ENCODE data around the gene BCAS3. TPM values are rescaled to one million over a fixed set of nuclear protein-coding genes. Genes with fewer than 3 reads are reported as not detected.
"Not testable (repeated sequence)": the region's sequence is repeated elsewhere in the genome, so short reads cannot be mapped to it uniquely, and the experiment has no call there.

Gene BCAS3
- total and polyA plus RNA-seq, 5 donors from 2014 or later, result 29.7 to 59.1 (median 33.9) TPM

DNA sequence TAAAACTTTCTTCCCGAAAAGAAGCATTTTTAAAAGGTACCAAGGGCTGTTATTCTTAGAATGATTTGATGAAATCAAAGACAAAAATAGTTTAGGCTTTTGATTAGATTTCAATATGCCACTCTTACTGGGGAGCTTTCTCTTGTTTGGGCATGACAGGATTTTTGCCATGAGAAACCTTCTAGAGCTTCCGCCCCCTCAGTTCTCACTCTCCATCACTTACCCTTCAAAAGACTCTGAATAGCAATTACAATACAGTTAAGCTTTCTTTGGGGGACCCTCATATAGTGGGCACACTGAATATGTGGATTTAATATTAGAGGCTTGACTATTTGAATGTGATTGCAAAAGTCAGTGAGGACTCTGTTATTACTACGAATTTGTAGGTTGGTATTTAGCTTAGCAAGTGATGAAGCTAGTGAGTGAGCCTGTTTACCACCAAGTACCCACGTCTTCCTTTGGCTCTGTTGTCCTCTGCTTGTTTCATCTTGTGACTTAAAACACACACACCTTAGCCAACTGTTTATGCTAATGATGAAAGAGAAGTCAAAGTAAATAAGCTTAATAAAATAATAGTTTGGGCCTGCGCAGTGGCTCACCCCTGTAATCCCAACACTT is 563.3 kb downstream of the BCAS3 start:
- no peak overlapping the region for H3K27ac ChIP-seq (ENCODE audit: insufficient read depth, low read length, poor library complexity, severe bottlenecking)
- H3K4me3 Mint-ChIP-seq, result peak overlapping the region in 1 of 4 donors; percentile 59
- H3K9me3 ChIP-seq (ENCODE audit: control insufficient read depth in 2 of 2, low read length in 2 of 2), result no peaks in the 10 kb centered on the region
- H3K27ac Mint-ChIP-seq, result peak overlapping the region; percentile 72 to 82 (median 79)
- no peaks in the 10 kb centered on the region for H3K27me3 ChIP-seq (ENCODE audit: control insufficient read depth, insufficient read depth, low read length)
- peaks cover 8% of the 10 kb centered on the region for H3K36me3 Mint-ChIP-seq
- H3K36me3 ChIP-seq (ENCODE audit: control insufficient read depth, insufficient read depth, low read length), result no peaks in the 10 kb centered on the region
- ATAC-seq (ENCODE audit: low read depth in 2 of 2) (no peak), DNase-seq (no peak)
- H3K4me1 ChIP-seq (ENCODE audit: control insufficient read depth, insufficient read depth, low read length, poor library complexity, severe bottlenecking), result no peaks in the 10 kb centered on the region
- H3K4me3 ChIP-seq (ENCODE audit: low read depth, low read length), result no peak overlapping the region
- H3K4me1 Mint-ChIP-seq, result peaks cover 0 to 21% (median 9%) of the 10 kb centered on the region in 4 donors
- H3K27me3 Mint-ChIP-seq, result no peaks in the 10 kb centered on the region
- peaks cover 0 to 2% (median 0%) of the 10 kb centered on the region in 7 donors for H3K9me3 Mint-ChIP-seq

DNA sequence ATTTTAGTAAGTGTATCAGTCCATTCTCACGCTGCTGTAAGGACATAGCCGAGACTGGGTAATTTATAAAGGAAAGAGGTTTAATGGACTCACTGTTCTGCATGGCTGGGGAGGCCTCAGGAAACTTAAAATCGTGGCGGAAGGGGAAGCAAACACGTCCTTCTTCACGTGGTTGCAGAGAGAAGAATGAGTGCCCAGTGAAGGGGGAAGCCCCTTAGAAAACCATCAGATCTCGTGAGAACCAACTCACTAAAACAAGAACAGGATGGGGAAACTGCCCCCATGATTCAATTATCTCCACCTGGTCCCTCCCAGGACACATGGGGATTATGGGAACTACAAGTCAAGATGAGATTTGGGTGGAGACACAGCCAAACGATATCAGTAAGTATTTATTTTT is 567.3 kb downstream of the BCAS3 start:
- H3K9me3 Mint-ChIP-seq; H3K27ac ChIP-seq (ENCODE audit: insufficient read depth, low read length, poor library complexity, severe bottlenecking); H3K4me3 ChIP-seq (ENCODE audit: low read depth, low read length); DNase-seq; H3K27me3 Mint-ChIP-seq; H3K4me1 ChIP-seq (ENCODE audit: control insufficient read depth, insufficient read depth, low read length, poor library complexity, severe bottlenecking); H3K36me3 ChIP-seq (ENCODE audit: control insufficient read depth, insufficient read depth, low read length); ATAC-seq (ENCODE audit: low read depth in 2 of 2); H3K36me3 Mint-ChIP-seq; H3K9me3 ChIP-seq (ENCODE audit: control insufficient read depth in 2 of 2, low read length in 2 of 2); H3K27me3 ChIP-seq (ENCODE audit: control insufficient read depth, insufficient read depth, low read length): not testable (repeated sequence)
- H3K4me1 Mint-ChIP-seq, result peaks cover 0 to 16% (median 8%) of the 10 kb centered on the region in 4 donors
- peak overlapping the region in 1 of 4 donors; percentile 61 for H3K4me3 Mint-ChIP-seq
- peak overlapping the region in 1 of 3 donors; percentile 26 for H3K27ac Mint-ChIP-seq

DNA sequence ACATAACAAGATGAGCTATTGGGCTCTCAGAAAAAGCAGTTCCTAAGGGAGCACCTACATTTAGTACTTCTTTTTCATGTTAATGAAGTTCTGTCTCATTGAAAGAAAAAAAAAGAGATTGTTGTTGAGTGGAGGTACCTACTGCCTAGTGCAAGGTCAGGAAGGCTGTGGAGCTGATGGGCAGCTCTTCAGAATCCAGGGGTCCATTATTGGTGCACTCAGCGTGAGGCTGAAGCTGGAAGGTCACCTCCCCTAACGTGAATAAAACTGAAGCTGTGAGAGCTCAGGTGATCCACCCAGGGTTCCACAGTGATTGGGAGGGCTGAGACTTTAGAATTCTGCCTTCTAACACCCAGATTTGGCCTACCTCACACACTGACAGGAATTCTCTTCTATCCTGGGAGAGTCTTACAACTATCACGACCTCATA is 568.1 kb downstream of the BCAS3 start:
- H3K4me3 ChIP-seq (ENCODE audit: low read depth, low read length), result no peak overlapping the region
- no peak for DNase-seq
- no peaks in the 10 kb centered on the region for H3K9me3 ChIP-seq (ENCODE audit: control insufficient read depth in 2 of 2, low read length in 2 of 2)
- H3K27me3 ChIP-seq (ENCODE audit: control insufficient read depth, insufficient read depth, low read length), result no peaks in the 10 kb centered on the region
- H3K4me1 ChIP-seq (ENCODE audit: control insufficient read depth, insufficient read depth, low read length, poor library complexity, severe bottlenecking), result no peaks in the 10 kb centered on the region
- peak overlapping the region in 1 of 4 donors; percentile 52 for H3K4me3 Mint-ChIP-seq
- H3K36me3 ChIP-seq (ENCODE audit: control insufficient read depth, insufficient read depth, low read length), result no peaks in the 10 kb centered on the region
- H3K9me3 Mint-ChIP-seq, result no peaks in the 10 kb centered on the region
- ATAC-seq (ENCODE audit: low read depth in 2 of 2), result no peak
- no peak overlapping the region for H3K27ac ChIP-seq (ENCODE audit: insufficient read depth, low read length, poor library complexity, severe bottlenecking)
- peaks cover 7% of the 10 kb centered on the region for H3K27me3 Mint-ChIP-seq
- H3K4me1 Mint-ChIP-seq, result peaks cover 0 to 20% (median 12%) of the 10 kb centered on the region in 4 donors
- no peak overlapping the region for H3K27ac Mint-ChIP-seq
- peaks cover 4% of the 10 kb centered on the region for H3K36me3 Mint-ChIP-seq

DNA sequence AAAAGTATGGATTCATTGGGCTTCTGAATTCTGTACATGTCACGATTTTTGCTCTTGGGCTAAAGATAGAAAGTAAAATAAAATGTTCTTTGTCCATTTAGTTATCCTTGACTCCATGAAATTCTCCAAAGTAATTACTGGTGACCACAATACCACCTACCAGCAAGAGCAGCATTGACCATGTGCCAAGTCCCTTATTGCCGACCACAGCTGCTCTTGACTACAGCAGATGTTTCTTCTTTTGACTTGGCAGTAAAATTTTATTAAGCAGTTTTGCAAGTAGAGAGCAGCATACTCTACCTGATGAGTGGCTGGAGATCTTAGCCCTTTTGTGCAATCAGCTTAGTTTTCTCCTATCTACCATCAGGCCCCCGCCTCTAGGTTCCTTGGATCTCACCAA is 569.8 kb downstream of the BCAS3 start:
- Histone ChIP-seq H3K4me1 (ENCODE audit: control insufficient read depth, insufficient read depth, low read length, poor library complexity, severe bottlenecking) (no peaks in the 10 kb centered on the region), H3K27ac (ENCODE audit: insufficient read depth, low read length, poor library complexity, severe bottlenecking) (no peak overlapping the region), H3K4me3 (ENCODE audit: low read depth, low read length) (no peak overlapping the region), H3K27me3 (ENCODE audit: control insufficient read depth, insufficient read depth, low read length) (no peaks in the 10 kb centered on the region), H3K9me3 (ENCODE audit: control insufficient read depth in 2 of 2, low read length in 2 of 2) (no peaks in the 10 kb centered on the region), H3K36me3 (ENCODE audit: control insufficient read depth, insufficient read depth, low read length) (no peaks in the 10 kb centered on the region)
- H3K27me3 Mint-ChIP-seq, result peaks cover 7% of the 10 kb centered on the region
- H3K36me3 Mint-ChIP-seq, result peaks cover 4% of the 10 kb centered on the region
- no peaks in the 10 kb centered on the region for H3K9me3 Mint-ChIP-seq
- H3K4me3 Mint-ChIP-seq, result no peak overlapping the region
- ATAC-seq (ENCODE audit: low read depth in 2 of 2) (no peak), DNase-seq (no peak)
- no peak overlapping the region for H3K27ac Mint-ChIP-seq
- peaks cover 0 to 20% (median 13%) of the 10 kb centered on the region in 4 donors for H3K4me1 Mint-ChIP-seq

DNA sequence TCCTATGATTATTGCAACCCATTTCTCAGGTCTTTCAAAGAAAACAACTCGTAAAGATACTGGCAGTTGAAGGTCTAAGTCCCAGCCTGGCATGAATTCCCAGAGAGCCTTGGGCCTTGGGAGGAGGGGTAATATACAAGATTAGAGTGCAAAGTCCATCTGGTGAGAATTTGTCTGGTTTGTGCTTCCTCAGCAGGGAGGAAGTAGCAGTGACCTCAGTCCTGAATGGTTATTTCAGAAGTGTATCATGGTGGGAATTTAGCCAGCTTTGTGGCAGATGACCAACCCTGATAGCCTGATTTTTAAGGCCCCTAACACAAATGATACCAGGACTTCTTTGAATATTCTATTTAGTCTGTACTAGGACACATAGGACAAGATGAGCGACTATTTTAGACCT is 570.7 kb downstream of the BCAS3 start:
- peaks cover 3 to 20% (median 13%) of the 10 kb centered on the region in 4 donors for H3K4me1 Mint-ChIP-seq

DNA sequence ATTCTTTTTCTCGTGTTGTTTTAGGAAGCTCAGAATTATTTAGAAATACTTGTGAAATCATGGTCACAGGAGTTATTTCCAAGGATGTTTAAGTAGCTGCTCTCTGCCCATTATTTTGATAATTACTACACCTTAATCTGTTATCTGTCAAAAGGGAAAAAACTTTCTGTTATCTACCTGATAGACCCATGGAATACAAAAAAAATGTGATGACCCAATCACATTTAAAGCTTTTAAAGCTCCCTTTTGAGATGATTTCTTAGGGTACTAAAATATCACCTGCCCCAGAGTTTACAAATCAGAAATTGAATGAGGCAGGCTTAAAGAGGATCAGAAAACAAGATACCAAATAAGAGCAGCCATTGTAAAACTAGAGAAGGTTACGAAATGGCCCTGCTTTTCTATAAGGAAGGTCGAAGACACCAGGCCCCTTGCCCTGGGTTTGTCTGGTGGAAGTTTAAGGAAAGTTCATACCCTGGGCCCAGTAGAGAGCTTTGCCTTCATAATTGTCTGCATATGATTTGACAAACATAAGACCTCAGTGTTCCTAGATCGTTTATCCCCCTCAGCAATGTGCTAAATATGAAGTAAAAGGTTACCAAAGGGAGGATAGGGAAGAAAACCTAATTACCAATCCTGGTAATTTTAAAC is 572.1 kb downstream of the BCAS3 start:
- Mint-ChIP-seq H3K27me3 (peaks cover 7% of the 10 kb centered on the region), H3K4me3 (peak overlapping the region in 1 of 4 donors; percentile 26), H3K27ac (peak overlapping the region in 1 of 3 donors; percentile 52), H3K36me3 (no peaks in the 10 kb centered on the region), H3K9me3 (no peaks in the 10 kb centered on the region), H3K4me1 (peaks cover 5 to 29% (median 13%) of the 10 kb centered on the region in 4 donors)
- no peak overlapping the region for H3K4me3 ChIP-seq (ENCODE audit: low read depth, low read length)
- H3K27ac ChIP-seq (ENCODE audit: insufficient read depth, low read length, poor library complexity, severe bottlenecking), result no peak overlapping the region
- no peaks in the 10 kb centered on the region for H3K27me3 ChIP-seq (ENCODE audit: control insufficient read depth, insufficient read depth, low read length)
- no peaks in the 10 kb centered on the region for H3K4me1 ChIP-seq (ENCODE audit: control insufficient read depth, insufficient read depth, low read length, poor library complexity, severe bottlenecking)
- H3K36me3 ChIP-seq (ENCODE audit: control insufficient read depth, insufficient read depth, low read length), result no peaks in the 10 kb centered on the region
- DNase-seq (no peak), ATAC-seq (ENCODE audit: low read depth in 2 of 2) (no peak)
- H3K9me3 ChIP-seq (ENCODE audit: control insufficient read depth in 2 of 2, low read length in 2 of 2), result no peaks in the 10 kb centered on the region

More for the DNA sequence above, 570.7 kb downstream of the BCAS3 start:
- no peaks in the 10 kb centered on the region for H3K36me3 Mint-ChIP-seq
- no peaks in the 10 kb centered on the region for H3K9me3 Mint-ChIP-seq
- H3K27me3 Mint-ChIP-seq, result peaks cover 7% of the 10 kb centered on the region
- no peak overlapping the region for H3K4me3 Mint-ChIP-seq
- H3K36me3 ChIP-seq (ENCODE audit: control insufficient read depth, insufficient read depth, low read length), result no peaks in the 10 kb centered on the region
- H3K4me3 ChIP-seq (ENCODE audit: low read depth, low read length), result no peak overlapping the region
- H3K4me1 ChIP-seq (ENCODE audit: control insufficient read depth, insufficient read depth, low read length, poor library complexity, severe bottlenecking), result no peaks in the 10 kb centered on the region
- H3K9me3 ChIP-seq (ENCODE audit: control insufficient read depth in 2 of 2, low read length in 2 of 2), result no peaks in the 10 kb centered on the region
- ATAC-seq (ENCODE audit: low read depth in 2 of 2) (no peak), DNase-seq (no peak)
- peak overlapping the region in 1 of 3 donors; percentile 65 for H3K27ac Mint-ChIP-seq
- no peaks in the 10 kb centered on the region for H3K27me3 ChIP-seq (ENCODE audit: control insufficient read depth, insufficient read depth, low read length)
- H3K27ac ChIP-seq (ENCODE audit: insufficient read depth, low read length, poor library complexity, severe bottlenecking), result no peak overlapping the region

DNA sequence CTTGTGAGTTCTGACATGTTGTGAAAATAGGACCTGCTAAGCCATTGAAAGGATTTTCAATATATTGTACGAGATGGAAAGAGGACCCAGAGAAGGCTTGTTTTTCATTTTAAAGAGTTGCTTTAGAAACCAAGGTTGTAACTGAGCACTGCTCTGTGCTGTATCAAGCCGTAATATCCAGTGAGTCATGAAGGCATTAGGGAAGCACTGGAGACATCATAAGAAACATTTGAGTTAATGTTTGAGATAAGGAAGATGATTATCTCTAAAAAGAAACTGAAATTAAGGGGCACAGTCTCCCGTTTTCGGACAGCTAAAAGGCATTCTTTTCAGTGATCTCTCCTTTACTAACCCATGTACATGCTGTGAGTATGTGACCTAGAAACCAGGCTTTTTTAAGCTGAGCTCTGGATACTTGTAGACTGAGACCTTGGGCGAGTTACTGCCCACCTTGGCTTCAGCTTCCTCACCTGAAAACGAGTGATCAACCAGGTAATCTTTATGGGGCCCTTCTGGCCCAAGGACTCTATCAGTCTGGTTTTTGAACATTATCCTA is 572.8 kb downstream of the BCAS3 start:
- H3K36me3 Mint-ChIP-seq, result no peaks in the 10 kb centered on the region
- Histone ChIP-seq H3K4me1 (ENCODE audit: control insufficient read depth, insufficient read depth, low read length, poor library complexity, severe bottlenecking) (no peaks in the 10 kb centered on the region), H3K4me3 (ENCODE audit: low read depth, low read length) (no peak overlapping the region), H3K27ac (ENCODE audit: insufficient read depth, low read length, poor library complexity, severe bottlenecking) (no peak overlapping the region), H3K27me3 (ENCODE audit: control insufficient read depth, insufficient read depth, low read length) (no peaks in the 10 kb centered on the region), H3K9me3 (ENCODE audit: control insufficient read depth in 2 of 2, low read length in 2 of 2) (no peaks in the 10 kb centered on the region), H3K36me3 (ENCODE audit: control insufficient read depth, insufficient read depth, low read length) (no peaks in the 10 kb centered on the region)
- H3K27ac Mint-ChIP-seq, result peak overlapping the region in 1 of 3 donors; percentile 52
- H3K9me3 Mint-ChIP-seq, result no peaks in the 10 kb centered on the region
- DNase-seq (no peak), ATAC-seq (ENCODE audit: low read depth in 2 of 2) (no peak)
- peaks cover 7% of the 10 kb centered on the region for H3K27me3 Mint-ChIP-seq
- peaks cover 5 to 29% (median 13%) of the 10 kb centered on the region in 4 donors for H3K4me1 Mint-ChIP-seq
- H3K4me3 Mint-ChIP-seq, result peak overlapping the region in 1 of 4 donors; percentile 26
